Mucosa of stomach (tissue), 1 donor: ENCODE measurements around the gene KIF21B.

Source experiments
- H3K27me3 ChIP-seq: one replicate; pipeline ENCODE4 v1.7.0; 2013; ENCODE audit warnings: mild to moderate bottlenecking, low read length; ENCODE audit not compliant: control insufficient read depth, insufficient read depth
- H3K36me3 ChIP-seq: one replicate; pipeline ENCODE4 v1.7.0; 2013; ENCODE audit warnings: low read length; ENCODE audit not compliant: control insufficient read depth, insufficient read depth
- H3K4me1 ChIP-seq: one replicate; pipeline ENCODE4 v1.7.0; 2013; ENCODE audit warnings: mild to moderate bottlenecking, low read length; ENCODE audit not compliant: control insufficient read depth, insufficient read depth
- H3K4me3 ChIP-seq: one replicate; pipeline ENCODE4 v1.7.0; 2013; ENCODE audit warnings: low read length
- H3K9ac ChIP-seq: one replicate; pipeline ENCODE4 v1.7.0; 2013; ENCODE audit warnings: mild to moderate bottlenecking, low read length, moderate library complexity
- H3K9me3 ChIP-seq: one replicate; pipeline ENCODE4 v1.7.0; 2013; ENCODE audit warnings: mild to moderate bottlenecking, low read length, moderate library complexity; ENCODE audit not compliant: control insufficient read depth
- donor health status: Pancreatic carcinoma.

KIF21B gene

DNA sequence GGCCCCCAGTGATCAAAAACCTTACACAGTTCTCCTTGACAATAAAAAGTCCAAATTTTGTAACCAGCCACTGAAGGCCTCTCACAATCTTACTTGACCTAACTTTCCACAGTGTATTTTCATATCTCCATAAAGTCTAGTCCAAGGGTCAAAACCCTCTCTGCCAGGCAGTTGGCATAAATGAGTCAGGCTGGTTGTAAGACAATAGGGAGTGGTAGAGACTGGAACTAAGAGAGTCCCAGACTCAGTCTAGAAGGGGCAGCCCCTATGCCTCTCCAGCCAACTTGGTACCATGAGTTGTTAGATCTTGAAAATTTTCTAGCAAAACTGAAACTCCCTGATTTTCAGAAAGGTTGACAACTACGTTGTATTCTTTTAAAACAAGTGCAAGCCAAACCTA, 21.0 kb downstream of the KIF21B start:
- no peaks in the 10 kb centered on the region for H3K27me3 ChIP-seq
- no peaks in the 10 kb centered on the region for H3K9me3 ChIP-seq
- peaks cover 8% of the 10 kb centered on the region for H3K4me1 ChIP-seq
- no peak overlapping the region for H3K4me3 ChIP-seq
- H3K9ac ChIP-seq: no peak overlapping the region
- H3K36me3 ChIP-seq: no peaks in the 10 kb centered on the region

DNA sequence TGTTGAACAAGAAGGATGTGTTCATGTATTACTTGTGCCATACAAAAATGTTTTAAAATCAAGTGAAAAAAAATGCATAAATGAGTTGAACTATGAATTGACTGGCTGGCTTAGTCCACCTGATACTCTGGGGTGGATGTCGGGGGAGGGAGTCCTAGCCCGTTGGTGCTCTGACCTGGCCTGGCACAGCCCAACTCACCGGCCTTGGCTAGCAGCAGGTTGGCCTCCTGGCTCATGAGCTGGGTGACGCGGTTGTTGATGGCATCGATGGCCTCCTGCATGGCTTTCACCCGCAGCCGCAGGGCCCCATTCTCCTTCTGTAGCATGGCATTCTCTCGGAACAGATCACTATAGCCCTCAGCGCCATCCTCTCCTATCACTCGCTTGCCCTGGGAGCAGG, 21.6 kb downstream of the KIF21B start:
- Histone ChIP-seq H3K4me1 (peaks cover 8% of the 10 kb centered on the region), H3K27me3 (no peaks in the 10 kb centered on the region), H3K36me3 (no peaks in the 10 kb centered on the region), H3K4me3 (no peak overlapping the region), H3K9ac (no peak overlapping the region), H3K9me3 (no peaks in the 10 kb centered on the region)

DNA sequence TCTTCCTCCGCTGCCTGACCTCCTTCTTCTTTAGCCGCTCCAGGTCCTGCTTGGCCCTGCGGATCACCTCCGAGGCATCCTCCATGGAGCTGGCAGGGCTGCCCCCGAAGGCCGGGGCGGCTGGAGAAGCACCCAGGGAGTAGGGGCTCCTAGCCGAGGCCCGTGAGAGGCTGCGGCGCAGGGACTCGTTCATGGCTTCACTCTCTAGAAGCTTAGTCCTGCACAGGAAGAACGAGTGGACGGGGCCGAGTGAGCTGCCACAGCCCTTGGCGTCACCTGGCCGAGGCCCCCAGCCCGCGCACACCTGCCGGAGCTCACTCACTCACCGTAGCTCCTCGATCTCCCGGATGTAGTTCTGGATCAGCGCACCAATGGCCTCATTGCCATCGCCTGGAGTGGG, 23.1 kb downstream of the KIF21B start:
- no peaks in the 10 kb centered on the region for H3K9me3 ChIP-seq
- no peaks in the 10 kb centered on the region for H3K36me3 ChIP-seq

DNA sequence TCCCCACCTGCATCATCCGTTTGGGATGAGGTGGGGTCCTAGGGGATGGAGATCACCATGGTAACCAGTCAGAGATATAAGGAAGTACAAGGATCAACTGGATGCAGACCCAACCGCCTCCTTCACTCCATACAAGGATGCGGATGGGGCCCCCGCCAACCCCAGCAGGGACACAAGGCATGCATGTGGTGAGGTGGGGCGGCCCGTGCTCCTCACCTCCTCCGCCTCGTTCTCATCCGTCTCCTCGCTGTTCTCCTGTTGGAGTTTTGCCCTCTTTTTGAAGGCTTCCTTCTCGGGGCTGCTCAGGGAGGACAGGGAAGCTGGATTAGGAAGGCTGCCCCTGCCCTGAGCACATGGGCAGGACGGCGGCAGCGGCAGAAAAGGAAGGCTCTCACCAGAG, 23.8 kb downstream of the KIF21B start:
- Histone ChIP-seq H3K4me1 (peaks cover 8% of the 10 kb centered on the region), H3K36me3 (no peaks in the 10 kb centered on the region), H3K27me3 (no peaks in the 10 kb centered on the region), H3K4me3 (no peak overlapping the region), H3K9ac (no peak overlapping the region), H3K9me3 (no peaks in the 10 kb centered on the region)

More for the DNA sequence above, 23.1 kb downstream of the KIF21B start:
- no peaks in the 10 kb centered on the region for H3K27me3 ChIP-seq
- H3K4me3 ChIP-seq: no peak overlapping the region
- H3K4me1 ChIP-seq: peaks cover 8% of the 10 kb centered on the region
- H3K9ac ChIP-seq: no peak overlapping the region

DNA sequence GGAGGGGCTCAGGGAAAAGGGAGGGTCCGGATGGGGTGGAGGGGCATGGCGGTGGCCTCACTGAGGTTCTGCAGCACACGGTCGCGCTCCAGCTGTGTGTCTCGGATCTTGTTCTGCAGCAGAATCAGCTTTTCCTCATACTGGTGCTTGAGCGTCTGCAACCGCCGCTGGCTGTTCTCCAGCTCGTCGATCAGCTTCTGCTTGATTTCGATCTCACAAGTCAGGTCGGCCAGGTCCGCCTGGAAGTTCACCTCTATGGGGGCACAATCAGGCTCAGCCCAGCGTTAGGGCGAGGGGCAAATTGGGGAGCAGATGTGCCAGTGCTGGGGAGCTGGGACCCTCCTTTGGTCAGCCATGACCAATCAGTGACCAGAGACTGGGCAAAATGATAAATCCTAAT, 25.2 kb downstream of the KIF21B start:
- Histone ChIP-seq H3K36me3 (no peaks in the 10 kb centered on the region), H3K9me3 (no peaks in the 10 kb centered on the region), H3K4me1 (peaks cover 8% of the 10 kb centered on the region), H3K9ac (no peak overlapping the region), H3K4me3 (no peak overlapping the region), H3K27me3 (no peaks in the 10 kb centered on the region)

DNA sequence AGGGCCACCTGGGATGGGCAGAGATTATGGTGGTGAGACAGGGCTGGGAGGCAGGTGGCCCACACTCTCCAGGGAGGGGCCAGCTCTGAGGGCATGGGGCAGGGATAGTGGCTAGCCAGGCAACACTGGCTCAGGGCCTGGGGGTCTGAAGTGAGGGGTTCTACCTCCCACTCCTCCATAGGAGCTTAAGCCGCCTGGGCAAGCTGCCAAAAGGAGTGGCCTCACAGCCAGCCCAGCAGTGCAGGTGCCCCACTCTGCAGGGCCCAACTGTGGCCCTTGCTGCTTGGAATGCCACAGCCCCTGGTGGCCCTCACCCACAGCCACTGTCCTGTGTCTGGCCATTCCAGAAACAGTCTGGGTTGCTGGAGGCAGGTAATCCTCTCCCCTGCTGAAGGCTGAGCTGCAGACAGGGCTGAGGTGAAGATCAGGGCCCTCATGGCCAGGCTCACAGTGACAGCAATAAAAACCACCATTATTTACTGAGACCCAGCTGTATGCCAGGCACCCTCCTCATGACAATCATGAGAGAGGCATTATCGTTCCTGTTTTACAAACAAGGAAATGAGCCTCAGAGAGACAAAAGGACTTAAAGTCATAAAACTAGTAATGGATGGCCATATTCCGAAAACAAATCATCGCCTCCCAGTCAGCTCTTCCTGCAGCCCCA, 31.0 kb downstream of the KIF21B start:
- no peaks in the 10 kb centered on the region for H3K9me3 ChIP-seq
- H3K36me3 ChIP-seq: no peaks in the 10 kb centered on the region
- no peak overlapping the region for H3K9ac ChIP-seq
- H3K27me3 ChIP-seq: no peaks in the 10 kb centered on the region
- no peaks in the 10 kb centered on the region for H3K4me1 ChIP-seq
- H3K4me3 ChIP-seq: no peak overlapping the region

DNA sequence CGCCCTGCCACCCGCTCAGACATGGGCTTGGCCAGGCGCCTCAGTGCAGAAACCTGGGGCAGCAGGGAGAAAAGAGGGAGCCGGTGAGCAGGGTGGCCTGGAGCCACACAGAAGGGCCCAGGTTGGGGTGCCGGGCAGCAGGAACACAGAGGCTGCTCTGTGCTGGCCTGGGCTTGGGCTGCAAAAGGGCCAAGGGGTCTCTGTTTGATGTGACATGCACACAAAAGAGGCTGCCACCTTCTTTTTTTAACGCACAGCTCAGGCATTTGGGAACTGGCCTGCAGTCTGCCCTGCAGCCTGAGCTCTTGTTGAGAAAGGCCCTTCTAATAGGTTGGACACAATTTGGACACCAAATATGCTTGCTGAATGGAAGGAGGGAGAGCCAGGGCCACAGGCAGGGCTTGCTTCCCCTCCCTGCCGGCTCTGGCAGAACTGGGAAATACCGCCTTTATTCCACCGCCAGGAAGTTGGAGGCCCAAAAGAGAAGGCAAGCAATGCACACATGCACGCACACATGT, 32.4 kb downstream of the KIF21B start:
- H3K4me3 ChIP-seq: no peak overlapping the region
- H3K4me1 ChIP-seq: no peaks in the 10 kb centered on the region
- H3K9ac ChIP-seq: no peak overlapping the region
- H3K9me3 ChIP-seq: no peaks in the 10 kb centered on the region
- H3K27me3 ChIP-seq: no peaks in the 10 kb centered on the region
- H3K36me3 ChIP-seq: no peaks in the 10 kb centered on the region

DNA sequence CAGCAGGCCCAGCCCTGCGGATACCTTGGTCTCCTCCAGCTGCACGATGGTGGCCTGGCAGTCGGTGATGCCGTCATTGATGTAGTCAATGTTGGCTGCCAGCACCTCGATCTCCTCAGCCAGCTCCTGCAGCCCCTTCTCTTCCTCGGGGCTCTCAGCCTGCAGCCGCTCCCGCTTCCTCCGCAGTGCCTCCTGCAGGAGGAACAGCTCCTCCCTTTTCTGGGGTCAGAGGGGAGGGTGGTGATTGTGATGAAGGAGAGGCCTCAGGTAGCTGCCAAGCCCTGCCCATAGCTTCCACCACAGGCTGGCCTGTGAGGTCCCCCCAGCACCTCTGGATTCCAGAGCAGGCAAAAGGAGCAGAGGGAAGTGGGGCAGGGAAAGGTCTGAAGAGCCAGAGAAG, 33.4 kb downstream of the KIF21B start:
- Histone ChIP-seq H3K36me3 (no peaks in the 10 kb centered on the region), H3K9ac (no peak overlapping the region), H3K27me3 (no peaks in the 10 kb centered on the region), H3K4me3 (no peak overlapping the region), H3K4me1 (no peaks in the 10 kb centered on the region), H3K9me3 (no peaks in the 10 kb centered on the region)

DNA sequence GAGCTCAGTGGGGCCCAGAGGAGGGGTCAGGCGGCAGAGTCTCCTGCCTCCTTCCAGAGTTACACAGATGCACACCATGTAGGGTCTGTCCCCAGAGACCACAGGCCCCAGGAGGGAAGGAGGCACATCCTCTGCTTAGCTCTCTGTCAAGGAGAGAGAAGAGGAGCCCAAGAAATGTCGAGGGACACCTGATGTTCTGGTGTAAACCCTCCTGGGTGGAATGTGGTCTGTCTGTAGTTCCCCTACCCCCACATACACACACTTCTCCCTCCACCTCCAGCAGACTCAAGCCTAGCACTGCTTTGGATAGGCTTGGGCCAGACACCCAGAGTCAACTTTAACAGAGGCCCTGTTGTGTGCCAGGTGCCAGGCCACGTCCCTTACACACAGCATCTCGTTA, 34.2 kb downstream of the KIF21B start:
- Histone ChIP-seq H3K27me3 (no peaks in the 10 kb centered on the region), H3K4me1 (no peaks in the 10 kb centered on the region), H3K4me3 (no peak overlapping the region), H3K9ac (no peak overlapping the region), H3K36me3 (no peaks in the 10 kb centered on the region), H3K9me3 (no peaks in the 10 kb centered on the region)

DNA sequence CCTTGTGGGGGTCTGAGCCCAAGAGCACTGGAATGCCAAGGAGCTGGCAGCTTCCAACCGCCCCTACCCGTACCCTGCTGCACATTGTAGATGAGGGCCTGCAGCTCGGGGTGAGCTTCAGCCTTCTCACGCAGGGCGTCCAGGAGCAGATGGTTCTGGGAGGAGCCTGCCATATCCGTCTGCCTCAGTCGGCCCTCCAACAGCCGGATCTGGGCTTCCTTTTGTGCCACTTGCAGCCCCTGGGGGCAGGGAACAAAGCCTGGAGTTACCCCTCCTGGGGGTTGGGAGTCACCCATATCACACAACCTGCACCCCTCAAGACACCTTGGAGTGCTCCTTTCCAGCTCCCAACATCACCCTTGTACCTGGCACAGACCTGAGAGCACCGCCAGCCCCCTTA, 34.8 kb downstream of the KIF21B start:
- Histone ChIP-seq H3K9ac (no peak overlapping the region), H3K4me3 (no peak overlapping the region), H3K36me3 (no peaks in the 10 kb centered on the region), H3K27me3 (no peaks in the 10 kb centered on the region), H3K4me1 (no peaks in the 10 kb centered on the region), H3K9me3 (no peaks in the 10 kb centered on the region)

DNA sequence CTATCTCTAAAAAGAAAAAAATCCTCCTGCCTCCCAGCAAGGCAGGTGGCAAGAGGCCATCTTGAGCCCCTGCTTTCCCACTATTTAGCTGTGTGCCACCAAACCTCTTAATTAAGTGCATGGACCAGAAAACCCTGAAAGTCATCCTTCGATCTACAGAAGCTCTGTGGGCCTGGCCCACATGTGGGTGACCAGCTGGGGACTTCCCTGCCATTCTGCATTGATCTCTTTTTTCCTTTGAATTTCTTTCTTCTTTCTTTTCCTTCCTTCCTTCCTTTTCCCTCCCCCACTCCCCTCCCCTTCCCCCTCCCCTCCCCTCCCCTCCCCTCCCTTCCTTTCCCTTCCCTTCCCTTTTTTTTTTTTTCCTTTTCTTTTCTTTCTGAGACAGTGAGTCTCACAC, 38.0 kb downstream of the KIF21B start:
- Histone ChIP-seq H3K36me3 (no peaks in the 10 kb centered on the region), H3K9ac (no peak overlapping the region), H3K9me3 (no peaks in the 10 kb centered on the region), H3K4me3 (no peak overlapping the region), H3K27me3 (no peaks in the 10 kb centered on the region), H3K4me1 (peaks cover 9% of the 10 kb centered on the region)

DNA sequence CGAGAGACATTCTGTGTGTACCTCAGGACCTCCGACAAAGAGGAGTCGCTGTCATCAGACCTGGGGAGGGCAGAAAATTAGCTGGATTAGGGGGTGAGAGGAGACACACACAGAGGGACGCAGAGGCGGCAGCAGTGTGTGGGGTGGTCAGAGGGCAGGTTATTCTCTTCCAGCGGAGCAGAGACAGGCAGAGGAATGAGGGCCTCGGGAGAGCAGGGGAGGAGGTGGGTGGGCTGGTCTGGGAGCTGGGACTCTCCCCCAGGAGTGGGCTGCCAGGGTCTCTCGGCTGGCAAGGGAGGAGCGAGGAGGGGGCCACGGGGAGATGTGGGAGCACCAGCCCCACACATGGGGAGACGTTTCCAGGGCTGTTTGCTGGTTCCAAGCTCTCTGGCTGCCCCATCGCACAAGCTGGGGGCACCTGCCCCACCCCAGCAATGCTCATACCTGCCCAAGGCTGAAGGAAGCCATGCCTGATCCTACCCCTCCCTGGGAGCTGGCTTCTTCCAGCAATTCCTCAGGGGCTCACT, 40.4 kb downstream of the KIF21B start:
- Histone ChIP-seq H3K9ac (no peak overlapping the region), H3K36me3 (no peaks in the 10 kb centered on the region), H3K9me3 (no peaks in the 10 kb centered on the region), H3K27me3 (no peaks in the 10 kb centered on the region), H3K4me1 (peaks cover 9% of the 10 kb centered on the region), H3K4me3 (no peak overlapping the region)
